GM10266 (cell line): ENCODE results near the gene HELT.
"Not testable (repeated sequence)": the region's sequence is repeated elsewhere in the genome, so short reads cannot be mapped to it uniquely, and the experiment has no call there.

Source experiments
- DNase-seq: peaks from one replicate; pipeline ENCODE4 v3.0.0; 2012; ENCODE audit errors: extremely low spot score
- TF ChIP-seq, protein P1 (sequence below): IDR thresholded peaks from 2 replicates; pipeline ENCODE4 v1.5.1; 2012; ENCODE audit warnings: mild to moderate bottlenecking, low read depth; ENCODE audit not compliant: control insufficient read depth, insufficient read depth; ENCODE audit errors: missing control alignments

Gene HELT

DNA sequence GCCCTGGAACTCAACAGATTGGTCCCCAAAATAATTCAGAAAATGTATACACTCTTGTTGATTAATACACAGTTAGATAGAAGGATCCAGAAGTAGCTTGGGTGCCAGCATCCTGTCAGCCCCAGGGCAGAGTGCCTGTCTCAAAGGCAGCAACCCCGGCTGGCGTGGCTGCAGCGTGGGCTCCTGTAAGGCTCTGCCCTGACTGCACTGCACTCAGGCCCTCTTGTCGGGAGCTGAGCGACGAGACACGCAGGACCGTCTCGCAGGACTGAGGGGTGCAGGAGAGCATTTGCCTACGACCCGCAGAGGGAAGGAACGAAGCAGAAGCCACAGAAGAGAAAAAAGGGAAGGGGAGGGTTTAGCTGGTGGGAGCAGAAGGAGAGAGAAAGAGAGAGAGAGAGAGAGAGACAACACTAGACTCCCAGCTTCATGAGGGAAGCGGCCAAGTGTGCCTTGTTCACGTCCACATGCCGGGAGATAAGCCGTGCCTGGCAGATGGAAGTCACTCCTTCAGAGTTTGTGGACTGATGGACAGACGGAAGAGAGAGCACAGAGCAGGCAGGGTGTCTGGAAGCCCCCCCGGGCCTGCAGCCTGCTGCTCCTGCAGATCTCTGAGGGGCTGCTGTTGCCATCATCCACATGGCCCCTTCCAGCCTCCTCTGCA, 38.7 kb upstream of the HELT start:
- no peak for DNase-seq
- TF ChIP-seq, protein P1, sequence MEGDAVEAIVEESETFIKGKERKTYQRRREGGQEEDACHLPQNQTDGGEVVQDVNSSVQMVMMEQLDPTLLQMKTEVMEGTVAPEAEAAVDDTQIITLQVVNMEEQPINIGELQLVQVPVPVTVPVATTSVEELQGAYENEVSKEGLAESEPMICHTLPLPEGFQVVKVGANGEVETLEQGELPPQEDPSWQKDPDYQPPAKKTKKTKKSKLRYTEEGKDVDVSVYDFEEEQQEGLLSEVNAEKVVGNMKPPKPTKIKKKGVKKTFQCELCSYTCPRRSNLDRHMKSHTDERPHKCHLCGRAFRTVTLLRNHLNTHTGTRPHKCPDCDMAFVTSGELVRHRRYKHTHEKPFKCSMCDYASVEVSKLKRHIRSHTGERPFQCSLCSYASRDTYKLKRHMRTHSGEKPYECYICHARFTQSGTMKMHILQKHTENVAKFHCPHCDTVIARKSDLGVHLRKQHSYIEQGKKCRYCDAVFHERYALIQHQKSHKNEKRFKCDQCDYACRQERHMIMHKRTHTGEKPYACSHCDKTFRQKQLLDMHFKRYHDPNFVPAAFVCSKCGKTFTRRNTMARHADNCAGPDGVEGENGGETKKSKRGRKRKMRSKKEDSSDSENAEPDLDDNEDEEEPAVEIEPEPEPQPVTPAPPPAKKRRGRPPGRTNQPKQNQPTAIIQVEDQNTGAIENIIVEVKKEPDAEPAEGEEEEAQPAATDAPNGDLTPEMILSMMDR: no peak

DNA sequence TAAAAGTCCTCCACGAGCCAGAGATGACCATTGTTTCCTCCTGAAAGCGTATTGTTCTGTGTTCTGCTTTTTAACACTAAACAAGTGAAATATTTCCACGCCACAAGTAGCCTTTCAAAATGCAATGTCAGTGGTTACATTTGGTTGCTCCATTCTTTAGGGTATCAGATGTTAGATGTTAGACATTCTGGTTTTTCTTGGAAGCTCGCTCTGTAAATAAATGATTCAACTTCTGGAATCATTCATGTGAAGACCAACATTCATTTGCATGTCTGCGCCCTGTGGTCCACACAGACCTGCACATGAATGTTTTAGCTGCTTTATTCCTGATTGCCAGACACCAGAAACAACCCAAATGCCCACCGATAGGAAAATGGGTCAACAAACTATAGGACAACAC, 38.0 kb upstream of the HELT start:
- TF ChIP-seq, protein P1: no peak
- no peak for DNase-seq

DNA sequence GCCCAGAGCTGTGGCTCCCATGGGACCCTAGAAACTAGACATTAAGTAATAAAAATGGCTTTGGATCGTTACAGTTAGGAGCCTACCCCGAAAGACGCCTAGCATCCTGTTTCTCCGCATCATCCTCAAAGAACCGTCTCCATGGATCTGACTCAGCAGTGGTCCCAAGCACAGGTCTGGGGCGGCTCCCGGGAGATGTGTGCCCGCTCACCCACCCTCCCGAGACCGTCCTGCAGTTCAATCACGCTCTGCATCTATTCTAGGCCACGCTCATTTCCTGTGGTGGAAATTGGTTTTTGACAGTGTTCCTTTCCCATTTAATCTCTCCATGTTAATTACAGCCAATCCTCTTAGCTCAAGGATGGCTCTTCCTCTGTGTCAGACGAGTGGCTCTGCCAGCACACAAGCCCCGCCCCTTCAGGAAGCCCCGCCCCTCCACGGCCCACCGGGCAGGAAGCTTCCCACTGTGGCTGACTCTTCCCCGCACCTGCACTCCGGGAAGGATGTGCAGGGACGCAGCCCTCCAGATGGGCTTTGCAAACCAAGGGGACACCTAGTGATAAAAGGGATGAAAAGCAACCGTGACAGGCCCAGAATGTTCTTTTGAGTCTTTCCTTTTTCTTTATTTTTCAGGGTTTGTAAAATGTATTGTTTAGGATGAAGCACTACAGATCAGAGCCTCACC, 34.5 kb upstream of the HELT start:
- DNase-seq: peak; percentile 78
- TF ChIP-seq, protein P1: peak; percentile 54

DNA sequence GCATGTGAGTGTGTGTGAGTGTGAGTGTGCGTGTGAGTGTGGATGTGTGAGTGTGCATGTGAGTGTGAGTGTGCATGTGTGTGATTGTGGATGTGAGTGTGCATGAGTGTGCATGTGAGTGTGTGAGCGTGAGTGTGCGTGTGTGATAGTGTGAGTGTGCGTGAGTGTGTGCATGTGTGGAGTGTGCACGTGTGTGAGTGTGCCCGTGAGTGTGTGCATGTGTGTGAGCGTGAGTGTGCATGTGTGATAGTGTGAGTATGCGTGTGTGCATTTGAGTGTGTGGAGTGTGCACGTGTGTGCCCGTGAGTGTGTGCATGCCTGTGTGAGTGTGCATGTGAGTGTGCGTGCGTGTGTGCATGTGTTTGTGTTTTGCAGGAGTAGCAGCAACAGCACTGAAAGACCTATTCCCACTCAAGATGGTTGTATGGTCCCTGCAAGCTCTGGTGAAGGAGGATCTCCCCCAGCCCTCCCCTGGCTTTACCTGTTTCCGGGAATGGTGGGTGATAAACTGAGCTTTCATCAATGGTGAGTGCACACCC, 30.7 kb upstream of the HELT start:
- TF ChIP-seq, protein P1: no peak
- DNase-seq: no peak

DNA sequence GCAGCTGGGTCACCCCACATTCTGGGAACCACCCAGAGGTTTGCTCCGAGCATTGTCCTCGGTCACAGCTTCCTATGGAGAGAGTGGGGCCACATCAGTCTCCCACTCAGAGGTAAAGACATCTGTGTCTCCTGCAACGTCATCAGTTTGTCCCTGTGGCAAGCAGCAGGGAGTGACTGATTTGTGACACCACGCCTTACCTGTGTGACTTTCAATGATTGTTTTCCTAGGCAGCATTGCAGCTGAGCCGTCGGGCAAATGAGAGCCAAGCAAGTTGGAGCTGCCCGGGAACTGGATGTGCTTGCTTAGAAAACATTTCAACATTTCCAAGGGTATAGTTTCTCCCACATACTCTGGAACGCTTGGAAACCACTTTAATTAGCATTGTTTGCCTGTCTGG, 29.7 kb upstream of the HELT start:
- TF ChIP-seq, protein P1: no peak
- DNase-seq: no peak

DNA sequence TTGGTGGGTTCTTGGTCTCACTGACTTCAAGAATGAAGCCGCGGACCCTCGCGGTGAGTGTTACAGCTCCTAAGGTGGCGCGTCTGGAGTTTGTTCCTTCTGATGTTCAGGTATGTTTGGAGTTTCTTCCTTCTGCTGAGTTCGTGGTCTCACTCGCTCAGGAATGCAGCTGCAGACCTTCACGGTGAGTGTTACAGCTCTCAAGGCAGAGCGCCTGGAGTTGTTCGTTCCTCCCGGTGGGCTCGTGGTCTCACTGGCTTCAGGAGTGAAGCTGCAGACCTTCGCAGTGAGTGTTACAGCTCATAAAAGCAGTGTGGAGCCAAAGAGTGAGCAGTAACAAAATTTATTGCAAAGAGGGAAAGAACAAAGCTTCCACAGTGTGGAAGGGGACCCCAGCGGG, 29.0 kb upstream of the HELT start:
- not testable (repeated sequence) for DNase-seq

DNA sequence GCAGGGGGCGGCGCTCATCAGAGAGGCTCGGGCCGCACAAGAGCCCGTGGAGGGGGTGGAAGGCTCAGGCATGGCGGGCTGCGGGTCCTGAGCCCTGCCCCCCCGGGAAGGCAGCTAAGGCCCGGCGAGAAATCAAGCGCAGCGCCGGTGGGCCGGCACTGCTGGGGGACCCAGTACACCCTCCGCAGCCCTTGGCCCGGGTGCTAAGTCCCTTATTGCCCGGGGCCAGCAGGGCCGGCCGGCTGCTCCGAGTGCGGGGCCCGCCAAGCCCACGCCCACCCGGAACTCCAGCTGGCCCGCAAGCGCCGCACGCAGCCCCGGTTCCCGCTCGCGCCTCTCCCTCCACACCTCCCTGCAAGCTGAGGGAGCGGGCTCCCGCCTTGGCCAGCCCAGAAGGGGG, 28.2 kb upstream of the HELT start:
- DNase-seq: not testable (repeated sequence)

DNA sequence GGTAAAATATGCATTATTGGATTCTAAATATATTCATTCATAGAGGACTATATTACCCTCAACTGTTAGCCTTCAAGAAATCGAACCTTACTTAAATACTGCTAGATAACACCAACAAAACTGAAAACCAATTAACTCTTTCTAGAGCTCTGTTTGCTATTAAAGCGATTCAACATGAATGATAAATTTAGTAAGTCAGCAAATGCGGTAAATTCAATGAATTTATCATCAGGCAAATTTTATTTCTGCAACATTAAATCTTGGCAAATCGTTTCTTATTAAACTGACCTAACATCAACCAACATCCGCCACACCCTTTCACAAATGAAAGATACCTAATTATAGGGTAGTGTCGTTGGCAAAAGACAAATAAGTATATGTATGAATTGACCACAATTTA, 26.4 kb upstream of the HELT start:
- TF ChIP-seq, protein P1: no peak
- no peak for DNase-seq
